ENCODE results near the gene SULF2. TPM values are rescaled to one million over a fixed set of nuclear protein-coding genes. Genes with fewer than 3 reads are reported as not detected.

Gene SULF2
- total RNA-seq, 2 experiments from 2014 or later = 0.47 to 0.50 TPM

DNA sequence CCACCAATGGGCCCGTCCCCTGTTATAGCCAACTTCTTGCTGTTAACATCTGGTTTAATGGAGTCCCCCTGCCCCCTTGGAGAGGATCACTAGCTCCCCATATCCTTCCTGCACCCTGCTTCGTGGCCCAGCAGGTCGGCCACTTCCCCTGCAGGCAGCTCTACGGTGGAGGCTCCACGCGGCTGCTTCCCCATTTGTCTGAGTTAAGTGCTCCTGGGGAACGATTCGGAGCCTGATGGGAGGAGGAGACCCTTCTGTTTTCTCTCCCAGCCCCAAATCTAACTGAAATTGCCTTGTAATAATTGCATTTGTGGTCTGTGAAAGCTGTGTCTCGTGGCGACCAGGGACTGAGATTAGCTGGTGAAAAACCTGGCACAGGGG lies 74.6 kb downstream of the SULF2 start:
- Mint-ChIP-seq H3K27ac (no peak overlapping the region), H3K4me1 (ENCODE audit: low read depth) (no peaks in the 10 kb centered on the region), H3K27me3 (peaks cover 5% of the 10 kb centered on the region), H3K4me3 (no peak overlapping the region), H3K9me3 (no peaks in the 10 kb centered on the region), H3K36me3 (ENCODE audit: low read depth) (no peaks in the 10 kb centered on the region)
- ChIA-PET POLR2A (no interaction called here), CTCF (interaction anchor here (0.9 to 2.1 kb wide), 2 partner anchors 33 to 910 kb away, joined by 4 to 9 read pairs; no protein-coding TSS in a partner anchor)
- intact Hi-C loops (cut with micrococcal nuclease) = no loop called here
- TF ChIP-seq, protein P1, sequence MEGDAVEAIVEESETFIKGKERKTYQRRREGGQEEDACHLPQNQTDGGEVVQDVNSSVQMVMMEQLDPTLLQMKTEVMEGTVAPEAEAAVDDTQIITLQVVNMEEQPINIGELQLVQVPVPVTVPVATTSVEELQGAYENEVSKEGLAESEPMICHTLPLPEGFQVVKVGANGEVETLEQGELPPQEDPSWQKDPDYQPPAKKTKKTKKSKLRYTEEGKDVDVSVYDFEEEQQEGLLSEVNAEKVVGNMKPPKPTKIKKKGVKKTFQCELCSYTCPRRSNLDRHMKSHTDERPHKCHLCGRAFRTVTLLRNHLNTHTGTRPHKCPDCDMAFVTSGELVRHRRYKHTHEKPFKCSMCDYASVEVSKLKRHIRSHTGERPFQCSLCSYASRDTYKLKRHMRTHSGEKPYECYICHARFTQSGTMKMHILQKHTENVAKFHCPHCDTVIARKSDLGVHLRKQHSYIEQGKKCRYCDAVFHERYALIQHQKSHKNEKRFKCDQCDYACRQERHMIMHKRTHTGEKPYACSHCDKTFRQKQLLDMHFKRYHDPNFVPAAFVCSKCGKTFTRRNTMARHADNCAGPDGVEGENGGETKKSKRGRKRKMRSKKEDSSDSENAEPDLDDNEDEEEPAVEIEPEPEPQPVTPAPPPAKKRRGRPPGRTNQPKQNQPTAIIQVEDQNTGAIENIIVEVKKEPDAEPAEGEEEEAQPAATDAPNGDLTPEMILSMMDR (IDR thresholded peaks at IDR 0.05) = no peak
- ATAC-seq (no peak), DNase-seq (no peak)

DNA sequence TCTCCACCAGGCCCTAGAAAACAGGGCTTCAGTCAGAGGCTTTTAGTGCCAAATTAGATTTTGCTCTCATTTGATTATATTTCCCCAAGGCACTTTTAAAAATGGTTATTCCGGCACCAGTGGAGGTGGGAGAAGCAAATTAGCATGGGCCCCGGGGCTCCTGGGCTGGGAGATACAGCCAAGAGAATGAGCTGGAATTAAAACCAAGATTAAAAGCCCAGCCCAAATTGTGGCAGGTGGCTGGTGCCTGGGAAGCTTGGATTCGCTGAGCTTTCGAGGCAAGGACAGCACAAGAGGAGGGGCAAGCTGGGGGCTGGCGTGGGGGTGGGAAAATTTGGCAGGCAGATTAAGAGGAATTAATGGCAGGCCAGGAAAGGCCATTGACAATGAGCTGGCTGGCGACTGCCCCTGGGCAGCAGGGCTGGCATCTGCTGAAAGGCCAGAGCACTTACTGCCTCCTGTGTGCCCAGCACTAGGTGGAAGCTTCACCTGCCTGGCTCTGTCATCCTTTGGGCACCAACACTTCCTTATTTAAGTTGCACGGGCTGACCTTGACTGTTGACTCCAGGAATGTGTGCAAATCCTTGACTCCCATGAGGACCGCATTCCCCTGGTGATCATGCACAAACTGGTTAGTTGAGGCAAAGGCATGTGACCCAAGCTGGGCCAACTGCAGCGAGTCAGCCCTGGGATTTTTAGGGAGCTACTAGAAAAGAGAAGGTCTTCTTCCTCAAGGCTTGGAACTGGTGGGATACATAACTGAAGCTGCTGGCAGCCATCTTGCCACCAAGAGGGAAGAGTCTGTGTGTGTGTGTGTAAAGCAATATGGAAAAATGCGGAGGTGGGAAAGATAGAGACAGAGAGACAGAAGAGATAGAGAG lies 76.1 kb downstream of the SULF2 start:
- TF ChIP-seq, protein P1 (IDR thresholded peaks at IDR 0.05) = no peak
- peaks cover 5% of the 10 kb centered on the region for H3K27me3 Mint-ChIP-seq
- no peak overlapping the region for H3K27ac Mint-ChIP-seq
- no peaks in the 10 kb centered on the region for H3K9me3 Mint-ChIP-seq
- no peaks in the 10 kb centered on the region for H3K36me3 Mint-ChIP-seq (ENCODE audit: low read depth)
- no peaks in the 10 kb centered on the region for H3K4me1 Mint-ChIP-seq (ENCODE audit: low read depth)
- ChIA-PET POLR2A (interaction anchor here (0.7 kb wide), 1 partner anchor 754 kb away, joined by 3 read pairs; no protein-coding TSS in a partner anchor), CTCF (interaction anchor here (1.3 kb wide), 1 partner anchor 16 kb away, joined by 4 read pairs; no protein-coding TSS in a partner anchor)
- intact Hi-C loops (cut with micrococcal nuclease) = no loop called here
- ATAC-seq = no peak
- H3K4me3 Mint-ChIP-seq = no peak overlapping the region
- no peak for DNase-seq

DNA sequence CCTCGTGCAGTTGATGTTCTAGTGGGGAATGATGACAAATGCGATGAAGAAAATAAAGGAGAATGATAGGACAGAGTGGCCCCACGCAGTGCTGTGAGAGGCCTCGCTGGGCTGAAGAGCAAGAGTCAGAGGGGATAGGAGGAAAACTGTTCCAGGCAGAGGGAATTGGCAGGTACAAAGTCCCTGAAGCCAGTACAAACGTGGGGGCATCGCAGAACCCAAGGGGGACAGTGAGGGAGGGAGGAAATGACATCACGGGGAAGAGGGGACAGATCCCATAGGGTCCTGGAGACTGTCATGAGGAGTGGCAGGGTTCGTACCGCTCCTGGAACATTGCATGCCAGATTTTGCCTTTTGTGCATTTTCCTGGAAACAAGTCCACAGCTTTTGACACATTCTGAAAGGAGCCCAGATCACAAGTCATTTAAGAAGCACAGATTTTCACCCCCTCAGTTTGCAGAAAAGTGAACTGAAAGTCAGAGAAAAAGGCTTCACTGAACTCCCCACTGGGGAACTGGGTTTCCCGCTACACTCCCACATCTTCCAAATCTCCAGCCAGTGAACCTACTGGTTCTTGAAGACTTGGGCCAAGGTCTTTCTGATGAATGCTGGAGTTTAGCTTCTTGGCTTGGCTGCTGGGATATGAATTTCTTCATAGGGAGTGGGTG lies 77.0 kb downstream of the SULF2 start:
- no peak overlapping the region for H3K27ac Mint-ChIP-seq
- ChIA-PET CTCF (interaction anchor here (1.0 to 1.3 kb wide), 2 partner anchors 17 to 30 kb away, joined by 3 to 4 read pairs; no protein-coding TSS in a partner anchor), POLR2A (no interaction called here)
- TF ChIP-seq, protein P1 (IDR thresholded peaks at IDR 0.05) = no peak
- peaks cover 5% of the 10 kb centered on the region for H3K27me3 Mint-ChIP-seq
- DNase-seq = no peak
- no peak overlapping the region for H3K4me3 Mint-ChIP-seq
- H3K36me3 Mint-ChIP-seq (ENCODE audit: low read depth) = no peaks in the 10 kb centered on the region
- no peaks in the 10 kb centered on the region for H3K4me1 Mint-ChIP-seq (ENCODE audit: low read depth)
- intact Hi-C loops (cut with micrococcal nuclease) = no loop called here
- ATAC-seq = no peak
- no peaks in the 10 kb centered on the region for H3K9me3 Mint-ChIP-seq

DNA sequence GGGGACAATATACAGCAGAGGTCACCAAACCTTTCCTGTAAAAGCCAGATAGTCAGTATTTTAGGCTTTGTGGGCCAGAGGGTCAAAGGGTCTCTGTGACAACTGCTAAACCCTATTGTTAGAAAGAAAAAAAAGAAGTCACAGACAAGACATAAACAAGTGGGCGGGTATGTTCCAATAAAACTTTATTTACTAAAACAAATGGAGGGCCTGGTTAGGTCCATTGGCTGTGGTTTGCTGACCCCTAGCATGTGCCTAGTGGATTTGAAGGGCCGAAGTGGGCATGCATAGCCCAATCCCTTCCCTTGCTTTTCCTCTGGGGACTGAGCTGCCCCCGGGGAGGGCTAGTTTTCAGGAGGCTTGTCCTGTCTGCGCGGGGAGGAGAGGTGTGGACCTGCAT lies 78.9 kb downstream of the SULF2 start:
- POLR2A ChIA-PET = no interaction called here
- ATAC-seq = no peak
- H3K4me3 Mint-ChIP-seq = no peak overlapping the region
- TF ChIP-seq, protein P1 (IDR thresholded peaks at IDR 0.05) = no peak
- no peaks in the 10 kb centered on the region for H3K9me3 Mint-ChIP-seq
- no peaks in the 10 kb centered on the region for H3K36me3 Mint-ChIP-seq (ENCODE audit: low read depth)
- DNase-seq = no peak
- intact Hi-C loops (cut with micrococcal nuclease) = no loop called here
- H3K27ac Mint-ChIP-seq = no peak overlapping the region
- CTCF ChIA-PET = no interaction called here
- peaks cover 3% of the 10 kb centered on the region for H3K27me3 Mint-ChIP-seq
- no peaks in the 10 kb centered on the region for H3K4me1 Mint-ChIP-seq (ENCODE audit: low read depth)

DNA sequence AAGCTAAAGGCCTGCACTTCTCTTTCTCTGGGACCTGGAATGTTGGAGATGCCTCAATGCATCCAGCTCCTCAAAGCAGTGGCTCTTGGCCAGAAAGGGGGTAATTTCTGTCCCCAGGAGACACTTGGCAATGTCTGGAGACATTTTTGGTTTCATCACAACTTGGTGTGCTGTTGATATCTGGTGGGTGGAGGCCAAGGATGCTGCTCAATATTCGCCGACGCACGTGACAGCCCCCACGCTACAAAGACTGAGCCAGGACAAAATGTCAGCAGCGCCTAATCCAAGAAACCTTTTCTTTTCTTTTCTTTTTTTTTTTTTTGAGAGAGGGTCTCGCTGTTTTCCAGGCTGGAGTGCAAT lies 79.8 kb downstream of the SULF2 start:
- H3K27me3 Mint-ChIP-seq = peaks cover 2% of the 10 kb centered on the region

More for the DNA sequence above, 79.8 kb downstream of the SULF2 start:
- DNase-seq = no peak
- ChIA-PET POLR2A (no interaction called here), CTCF (interaction anchor here (1.6 kb wide), 1 partner anchor 14 kb away, joined by 3 read pairs; no protein-coding TSS in a partner anchor)
- no peaks in the 10 kb centered on the region for H3K4me1 Mint-ChIP-seq (ENCODE audit: low read depth)
- TF ChIP-seq, protein P1 (IDR thresholded peaks at IDR 0.05) = no peak
- intact Hi-C loops (cut with micrococcal nuclease) = no loop called here
- no peaks in the 10 kb centered on the region for H3K36me3 Mint-ChIP-seq (ENCODE audit: low read depth)
- ATAC-seq = no peak
- H3K9me3 Mint-ChIP-seq = no peaks in the 10 kb centered on the region
- no peak overlapping the region for H3K27ac Mint-ChIP-seq
- H3K4me3 Mint-ChIP-seq = no peak overlapping the region
